GM18909 (cell line): ENCODE measurements around the gene EML4.
"Not testable (repeated sequence)": the region's sequence is repeated elsewhere in the genome, so short reads cannot be mapped to it uniquely, and the experiment has no call there.

Experiments used
- ATAC-seq: cut with Tn5 transposase; IDR thresholded peaks from one replicate; pipeline ENCODE4 v1.9.1; 2021; ENCODE audit warnings: mild to moderate bottlenecking; ENCODE audit not compliant: unreplicated experiment, poor library complexity

The EML4 gene

DNA sequence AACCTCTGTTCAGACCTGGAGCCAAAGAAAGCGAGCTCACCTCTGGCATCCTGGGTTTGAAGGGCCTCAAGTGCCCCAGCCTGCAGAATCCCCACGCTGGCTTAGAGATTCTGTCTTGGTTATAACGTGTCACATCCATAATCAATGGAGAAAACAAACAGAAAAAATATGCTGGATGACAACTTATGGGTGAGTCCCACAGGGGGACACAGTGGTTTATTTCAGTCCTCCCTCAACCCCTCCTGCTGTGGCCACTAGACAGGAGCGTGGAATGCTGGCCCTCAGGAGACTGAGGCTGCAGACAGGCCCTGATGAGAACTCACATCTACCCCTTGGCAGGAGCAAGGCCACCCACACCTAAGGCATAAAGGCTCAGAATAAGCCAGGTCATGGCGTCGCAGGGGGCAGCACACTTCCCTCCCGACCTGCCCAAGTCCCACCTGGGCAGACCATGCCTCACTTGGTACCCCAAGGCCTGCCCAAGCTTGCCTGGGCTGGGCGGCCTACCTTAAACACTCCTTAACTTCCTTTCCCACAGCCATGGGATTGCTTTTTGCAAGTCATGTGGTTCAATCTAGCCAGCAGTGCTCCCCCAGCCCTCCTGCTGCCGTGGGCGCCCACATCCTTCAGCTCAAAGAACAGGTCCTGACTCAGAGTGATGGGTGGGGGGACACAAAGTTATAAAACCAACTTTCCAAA, 171.9 kb downstream of the EML4 start:
- ATAC-seq, result no peak

DNA sequence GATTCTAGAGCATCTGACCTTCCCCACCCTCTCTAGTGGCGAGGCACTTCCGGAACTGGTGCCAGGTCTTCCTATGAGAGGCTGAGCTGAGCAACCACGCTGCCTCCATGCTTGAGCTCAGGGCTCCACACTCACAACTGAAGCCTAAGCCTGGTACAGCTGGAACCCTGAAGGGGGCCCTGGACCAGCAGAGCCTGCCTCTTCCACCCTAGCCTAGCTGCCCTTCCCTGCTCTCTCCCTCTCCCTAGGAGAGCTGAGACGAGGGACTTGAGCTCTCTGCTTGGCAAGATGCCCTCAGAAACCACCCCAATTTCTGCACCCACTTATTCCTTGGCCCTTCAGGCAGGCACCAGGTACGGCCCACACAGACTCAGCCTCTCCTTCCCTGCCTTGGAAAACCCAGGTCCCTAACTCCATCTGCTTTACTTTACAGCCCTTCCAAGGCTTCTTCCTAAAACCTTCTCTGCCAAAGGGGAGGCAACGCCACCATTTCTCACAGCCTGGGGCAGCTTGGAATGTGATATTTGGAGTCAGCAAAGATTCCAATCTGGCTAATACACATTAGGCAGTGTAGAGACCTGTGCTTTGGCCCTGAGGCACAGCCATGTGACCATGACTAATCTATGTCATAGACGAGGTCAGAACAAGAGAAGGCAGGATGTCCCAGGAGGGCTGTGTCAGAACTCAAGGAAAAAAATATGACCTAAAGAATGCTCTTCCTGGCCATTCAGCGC, 173.1 kb downstream of the EML4 start:
- ATAC-seq, result no peak

DNA sequence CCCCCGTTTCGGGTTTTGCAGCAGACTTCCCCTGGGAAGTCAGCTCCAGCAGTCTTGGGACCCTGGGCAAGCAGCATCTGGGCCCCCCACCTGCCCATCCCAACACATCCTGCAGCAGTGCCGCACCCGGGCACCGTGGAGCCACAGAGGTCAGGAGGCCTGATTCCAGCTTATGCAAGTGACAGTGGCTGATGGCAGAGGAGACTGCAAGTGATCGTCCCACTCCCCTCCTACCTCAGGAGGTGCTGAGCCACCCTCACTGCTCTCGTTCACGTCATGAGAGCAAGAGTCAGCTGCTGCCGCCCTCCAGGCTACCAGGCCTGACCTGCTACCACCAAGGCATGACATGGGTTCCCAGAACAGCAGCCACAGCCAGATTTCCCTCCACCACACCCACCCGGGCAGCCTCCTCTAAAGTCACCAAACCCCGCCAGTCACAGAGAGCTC, 173.7 kb downstream of the EML4 start:
- ATAC-seq, result no peak

DNA sequence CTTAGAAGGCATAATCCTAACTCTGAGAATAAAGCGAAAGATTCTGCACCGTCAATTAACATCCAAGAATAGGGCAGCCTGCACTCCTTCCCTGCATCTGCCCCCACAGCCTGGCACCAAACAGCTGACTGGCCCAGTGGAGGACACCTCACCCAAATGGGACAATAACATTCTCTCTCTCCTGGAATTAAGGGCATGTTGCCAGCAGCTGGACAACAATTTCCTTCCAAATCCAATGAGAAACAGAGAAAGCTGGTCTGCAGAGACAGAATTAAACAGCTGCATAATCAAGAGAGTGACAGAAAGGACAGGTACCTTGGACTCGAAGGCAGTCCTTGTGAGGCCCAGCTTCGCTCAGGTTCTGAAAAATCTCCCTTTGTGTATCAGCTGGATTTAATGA, 176.8 kb downstream of the EML4 start:
- no peak for ATAC-seq

DNA sequence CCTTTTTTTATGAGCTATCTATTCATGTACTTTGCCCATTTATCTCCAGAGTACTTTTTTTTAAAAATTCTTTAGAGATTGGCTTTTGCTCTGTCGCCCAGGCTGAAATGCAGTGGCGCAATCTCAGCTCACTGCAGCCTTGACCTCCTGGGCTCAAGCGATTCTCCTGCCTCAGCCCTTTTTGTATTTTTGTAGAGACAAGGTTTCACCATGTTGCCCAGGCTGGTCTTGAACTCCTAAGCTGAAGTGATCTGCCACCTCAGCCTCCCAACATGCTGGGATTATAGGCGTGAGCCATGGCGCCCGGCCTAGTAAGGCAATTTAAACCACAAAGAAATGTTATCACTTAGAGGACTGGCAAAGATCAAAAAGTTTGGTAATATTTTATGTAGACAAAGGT, 177.7 kb downstream of the EML4 start:
- not testable (repeated sequence) for ATAC-seq

DNA sequence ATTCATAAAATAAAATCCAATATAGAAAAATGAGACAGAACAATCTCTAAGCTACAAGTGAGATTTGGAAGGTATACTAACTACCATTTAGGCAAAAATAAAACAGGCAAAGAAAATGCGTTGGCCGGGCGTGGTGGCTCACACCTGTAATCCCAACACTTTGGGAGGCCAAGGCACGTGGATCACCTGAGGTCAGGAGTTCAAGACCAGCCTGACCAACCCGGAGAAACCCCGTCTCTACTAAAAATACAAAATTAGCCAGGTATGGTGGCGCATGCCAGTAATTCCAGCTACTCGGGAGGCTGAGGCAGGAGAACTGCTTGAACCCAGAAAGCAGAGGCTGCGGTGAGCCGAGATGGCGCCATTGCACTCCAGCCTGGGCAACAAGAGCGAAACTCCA, 178.4 kb downstream of the EML4 start:
- not testable (repeated sequence) for ATAC-seq

DNA sequence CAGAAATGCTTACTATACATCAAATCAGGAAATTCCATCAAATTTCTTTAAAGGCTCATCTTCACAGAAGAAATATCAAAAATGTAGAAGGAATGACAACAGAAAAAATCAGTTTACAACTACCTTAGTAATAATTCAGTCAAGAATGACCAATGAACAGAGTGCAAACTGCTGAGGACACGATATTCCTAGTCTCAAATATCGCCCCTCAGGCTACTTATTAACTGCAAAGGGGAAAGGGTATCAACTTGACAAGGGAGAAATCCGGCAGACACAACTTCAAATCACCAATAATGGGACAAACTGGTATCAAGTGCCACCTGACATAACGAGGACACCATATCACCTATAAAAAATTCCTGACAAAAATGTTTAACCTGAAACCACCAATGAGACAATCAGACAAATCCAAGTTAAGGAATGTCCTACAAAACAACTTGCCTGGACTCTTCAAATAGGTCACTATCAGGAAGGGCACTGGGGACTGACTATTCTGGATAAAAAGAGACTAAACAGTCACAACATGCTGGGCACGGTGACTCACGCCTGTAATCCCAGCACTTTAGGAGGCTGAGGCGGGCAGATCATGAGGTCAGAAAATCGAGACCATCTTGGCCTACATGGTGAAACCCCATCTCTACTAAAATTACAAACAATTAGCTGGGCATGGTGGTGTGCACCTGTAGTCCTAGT, 179.1 kb downstream of the EML4 start:
- ATAC-seq, result no peak

DNA sequence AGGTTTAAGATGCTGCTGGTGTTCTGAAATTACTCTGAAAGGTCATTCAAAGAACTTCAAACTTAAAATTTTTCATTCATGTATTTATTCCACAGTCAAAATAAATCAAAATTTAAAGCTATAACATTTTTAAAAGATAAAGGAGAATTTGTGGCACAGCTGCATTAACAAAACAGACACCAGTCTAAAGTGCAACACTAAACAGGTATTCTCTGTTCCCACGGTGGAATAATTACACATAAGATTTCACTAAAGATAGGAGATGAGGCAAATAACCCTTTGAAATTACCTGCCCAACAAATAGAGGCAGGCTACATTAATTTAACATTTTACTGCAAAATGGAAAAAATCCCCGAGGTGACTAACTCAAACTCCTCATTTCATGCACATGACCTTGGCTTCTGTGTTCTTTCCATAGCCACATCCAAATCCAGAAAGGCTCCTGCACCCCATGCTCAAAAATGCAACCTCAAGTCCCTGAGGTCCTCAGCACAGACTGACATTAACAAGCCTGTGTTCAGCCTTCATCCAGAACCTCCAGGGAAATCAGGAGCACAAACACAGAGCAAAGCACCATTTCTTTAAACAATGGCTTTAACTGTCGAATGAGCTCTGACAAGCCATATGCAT, 181.4 kb downstream of the EML4 start:
- no peak for ATAC-seq

DNA sequence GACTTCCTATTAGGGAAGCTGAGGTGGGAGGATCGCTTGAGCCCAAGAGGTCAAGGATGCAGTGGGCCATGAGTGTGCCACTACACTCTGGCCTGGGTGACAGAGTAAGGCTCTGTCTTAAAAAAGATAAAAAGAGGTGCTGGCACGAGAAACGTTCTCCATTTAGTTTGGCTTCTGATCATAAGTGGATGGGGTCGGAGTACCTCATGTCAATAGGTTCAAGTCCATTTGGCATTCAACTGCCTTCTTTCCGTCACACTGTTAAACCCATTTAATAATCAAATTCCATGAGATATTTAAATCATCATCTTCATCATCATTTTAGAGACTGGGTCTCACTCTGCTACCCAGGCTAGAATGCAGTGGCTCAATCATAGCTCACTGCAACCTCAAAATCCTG, 182.7 kb downstream of the EML4 start:
- no peak for ATAC-seq

DNA sequence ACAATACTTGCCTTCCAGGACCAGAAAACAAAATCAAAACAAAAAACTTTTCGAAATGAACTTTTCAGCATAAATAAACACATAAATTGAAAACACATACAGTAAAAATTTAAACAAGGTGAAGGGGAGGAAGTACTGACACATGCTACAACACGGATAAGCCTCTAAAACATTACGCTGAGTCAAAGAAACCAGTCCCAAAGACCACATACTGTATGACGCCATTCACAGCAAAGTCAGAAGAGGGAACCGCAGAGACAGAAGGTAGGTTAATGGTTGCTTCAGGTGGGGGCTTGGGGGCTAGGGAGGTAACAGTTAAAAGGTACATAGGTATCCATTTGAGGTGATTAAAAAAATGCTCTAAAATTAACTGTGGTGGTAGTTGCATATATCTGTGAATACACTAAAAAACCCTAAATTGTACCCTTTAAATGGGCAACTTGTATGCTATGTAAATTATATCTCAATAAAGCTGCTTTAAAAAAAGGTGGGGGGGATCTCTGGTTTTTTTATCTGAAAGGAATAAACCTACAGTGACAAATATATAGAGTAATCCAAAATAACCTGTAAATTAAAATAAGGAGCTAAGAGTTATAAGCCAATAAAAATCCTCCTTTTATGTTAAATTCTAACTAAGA, 184.8 kb downstream of the EML4 start:
- no peak for ATAC-seq

DNA sequence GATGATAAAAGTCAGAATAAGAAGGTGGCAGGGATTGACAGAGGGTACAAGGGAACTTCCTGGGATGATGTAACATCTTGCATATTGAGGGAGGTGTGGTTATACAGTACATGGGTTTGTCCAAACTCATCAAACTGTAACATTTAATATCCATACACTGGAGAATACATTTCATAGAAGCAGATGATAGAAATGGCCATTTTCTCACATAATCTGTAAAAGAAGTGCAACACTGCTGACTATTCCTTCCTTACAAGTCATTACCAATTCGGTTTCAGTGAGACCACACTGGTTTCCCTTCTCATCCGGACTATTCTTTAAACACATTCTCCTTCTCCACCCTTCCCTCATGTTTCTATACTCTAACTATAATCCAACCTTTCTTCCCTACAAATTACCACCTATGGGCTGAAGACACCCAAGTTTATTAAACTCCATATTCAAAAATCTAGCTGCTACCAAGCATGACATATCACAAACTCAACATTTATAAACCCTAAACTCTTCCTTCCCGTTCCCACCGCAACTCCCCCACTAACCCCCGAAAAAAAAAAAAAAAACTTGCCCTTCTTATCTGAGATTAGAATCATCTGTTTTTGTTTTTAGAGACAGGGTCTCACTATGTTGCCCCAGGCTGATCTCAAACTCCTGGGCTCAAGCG, 190.3 kb downstream of the EML4 start:
- no peak for ATAC-seq

DNA sequence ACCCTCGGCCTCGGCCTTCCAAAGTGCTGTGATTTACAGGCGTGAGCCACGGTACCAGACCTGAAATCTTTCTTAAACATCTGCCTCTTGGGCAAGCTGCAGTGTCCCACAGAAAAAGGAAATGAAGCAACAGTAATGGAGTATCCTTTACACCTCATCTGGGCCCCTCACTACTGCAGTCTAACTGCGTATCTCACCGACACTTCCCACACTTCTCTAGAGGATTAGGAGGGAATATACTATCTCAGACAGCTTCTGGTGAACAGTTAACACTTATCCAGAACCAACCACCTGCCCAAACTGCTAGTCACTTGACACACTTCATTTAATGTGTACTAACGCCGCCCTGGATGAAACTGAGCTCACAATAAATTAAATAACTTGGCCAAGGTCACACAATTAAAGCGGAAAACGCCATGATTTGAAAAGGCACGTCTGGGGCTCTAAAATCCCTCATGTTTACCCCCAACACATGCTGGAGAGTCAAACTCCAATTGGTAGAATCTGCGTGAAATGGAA, 190.9 kb downstream of the EML4 start:
- no peak for ATAC-seq

DNA sequence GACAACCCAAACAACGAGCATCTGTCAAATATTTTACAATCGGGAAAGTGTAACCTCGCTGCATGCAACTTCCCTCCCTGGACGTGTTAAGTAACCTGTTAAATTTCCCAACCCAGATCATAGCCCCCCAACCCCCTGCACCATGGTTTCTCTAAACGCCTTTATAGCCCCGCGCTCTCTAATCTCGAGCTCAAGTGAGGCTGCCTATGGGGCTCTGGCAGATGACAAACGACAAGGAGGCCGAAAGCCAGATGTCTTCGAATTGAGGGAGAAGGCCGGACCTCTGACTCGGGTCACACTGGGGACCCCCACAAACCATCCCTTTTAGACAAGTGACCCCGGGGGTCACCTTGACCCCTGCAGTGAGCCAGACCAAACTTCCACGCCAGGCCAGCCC, 191.3 kb downstream of the EML4 start:
- no peak for ATAC-seq

DNA sequence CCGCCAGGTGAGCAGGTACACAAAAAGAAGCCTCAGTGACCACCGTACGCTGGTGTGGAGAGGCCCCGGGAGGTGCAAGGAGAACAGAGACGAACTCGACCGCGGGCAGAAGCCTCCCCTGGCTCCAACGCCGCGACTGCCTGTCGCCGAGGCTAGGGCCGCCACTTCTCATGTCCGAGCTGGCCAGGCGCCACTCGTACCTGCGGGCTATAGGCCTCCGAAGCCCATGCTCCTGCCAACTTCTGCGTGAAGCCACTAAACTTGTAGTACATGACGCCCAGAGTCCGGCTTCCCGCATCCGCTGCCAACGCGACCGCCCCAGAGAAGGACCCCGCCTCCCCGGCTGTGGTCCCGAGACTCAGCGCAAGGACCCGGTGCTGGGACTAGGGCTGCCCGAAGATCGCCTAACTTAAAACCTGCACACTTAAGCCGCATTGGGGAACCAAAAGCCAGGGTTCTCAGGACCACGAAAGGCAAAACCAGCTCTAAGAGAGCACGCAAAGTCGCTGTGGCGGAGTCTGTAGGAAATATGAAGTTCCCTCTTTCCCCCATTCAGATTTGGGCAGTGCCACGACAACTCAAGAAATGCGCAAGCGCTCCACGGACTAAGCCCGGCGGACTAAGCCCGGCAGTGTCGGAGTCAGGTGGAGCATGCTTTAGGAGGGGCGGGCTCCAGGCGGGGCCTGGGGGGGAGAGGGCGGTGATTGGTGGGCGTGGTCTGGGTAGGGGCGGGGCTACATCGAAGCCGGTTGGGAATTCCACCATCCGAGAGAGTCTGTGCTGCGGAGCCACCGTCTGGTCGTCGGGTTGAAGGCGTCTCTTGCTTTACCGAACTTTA, 192.0 kb downstream of the EML4 start, which contains the start of gene COX7A2L:
COX7A2L (minus strand) TSS at position 328 of the 838 bp plus-strand sequence; CDS start at position 272, 56 bp downstream.
- ATAC-seq, result peak; percentile 95

DNA sequence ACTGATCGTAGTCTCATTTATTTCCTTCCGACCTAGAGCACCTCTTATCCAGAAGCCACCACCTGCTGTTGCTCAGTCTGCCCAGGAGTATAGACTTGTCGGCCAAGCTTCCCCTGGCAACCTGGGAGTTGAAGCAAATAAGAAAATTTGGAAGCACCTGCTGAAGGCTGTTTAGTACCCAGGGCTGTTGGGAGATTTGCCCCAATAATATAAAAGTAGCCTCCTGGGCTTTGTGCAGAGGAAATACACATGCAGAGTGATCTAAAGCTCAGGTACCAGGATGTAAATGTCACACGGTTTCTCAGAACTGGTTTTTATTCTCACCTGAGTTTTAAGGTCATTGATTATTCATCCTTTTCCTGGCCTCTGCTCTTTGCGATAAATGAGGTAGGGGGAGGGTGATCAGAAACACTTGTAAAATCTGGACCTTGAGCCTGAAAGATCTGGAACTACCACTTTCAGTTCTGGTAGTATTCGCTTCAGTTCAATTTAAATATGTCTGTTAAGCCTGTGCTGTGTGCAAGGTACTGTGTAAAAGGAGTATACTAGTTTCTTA, 192.7 kb downstream of the EML4 start:
- ATAC-seq, result peak; percentile 2

DNA sequence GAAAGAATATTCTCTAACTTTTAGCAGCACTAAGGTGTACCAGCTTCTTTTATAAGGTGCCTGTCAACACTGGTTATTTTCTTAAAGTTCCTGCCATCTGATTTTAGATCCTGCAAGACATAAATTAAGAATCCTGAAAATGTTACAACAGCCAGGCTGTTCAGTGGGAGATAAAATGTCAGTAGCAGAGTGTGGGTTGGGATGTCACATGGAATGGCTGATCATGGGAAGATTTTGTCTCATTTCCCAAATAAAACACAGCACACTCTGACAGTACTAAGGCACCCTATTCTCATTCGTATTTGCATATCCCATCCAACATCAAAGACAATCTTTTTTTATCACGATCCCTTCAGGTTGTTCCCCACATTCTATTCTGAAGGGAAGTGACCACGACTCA, 194.3 kb downstream of the EML4 start:
- ATAC-seq, result no peak

DNA sequence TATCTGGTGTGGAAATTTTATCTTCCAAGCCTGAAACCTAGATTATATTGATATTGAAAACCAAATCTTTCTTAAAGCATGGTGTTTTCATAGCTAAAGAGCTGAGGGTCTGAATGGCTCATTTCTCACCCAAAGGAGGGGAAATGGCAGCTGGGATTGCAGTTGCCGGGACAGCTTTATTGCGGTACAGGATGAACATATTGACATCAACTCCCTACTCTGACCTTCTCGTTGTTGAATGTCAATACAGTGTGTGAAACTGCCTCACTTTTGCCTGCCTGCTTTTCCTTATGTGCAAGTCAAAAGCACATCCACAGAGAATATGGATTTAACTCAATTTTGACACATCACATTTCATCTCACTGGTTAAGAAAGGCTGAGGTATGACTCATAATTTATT, 195.5 kb downstream of the EML4 start:
- ATAC-seq, result no peak

DNA sequence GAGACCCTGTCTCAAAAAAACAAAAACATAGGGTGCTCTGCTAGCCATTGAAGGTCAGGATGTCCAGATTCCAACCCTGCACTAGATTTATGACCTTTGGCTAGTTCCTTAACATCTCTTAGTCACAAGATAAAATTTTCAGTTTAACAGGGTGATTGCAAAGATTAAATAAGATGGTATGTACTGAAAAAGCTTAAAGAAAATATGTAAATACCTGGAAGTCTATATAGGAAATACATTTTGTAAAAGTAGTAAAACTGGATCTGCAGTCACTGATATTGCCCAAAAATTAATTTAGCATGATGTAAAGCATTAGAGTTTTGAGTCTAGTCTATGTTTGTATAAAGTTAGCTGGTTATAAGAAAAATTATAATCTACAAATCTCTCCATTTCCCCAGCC, 197.3 kb downstream of the EML4 start:
- ATAC-seq, result no peak
